Raji (cell line): ENCODE data around the gene ARMH1.
A peak's percentile ranks its signal among the peaks of the same experiment; 100 is the strongest.

Experiments used
- POLR2A ChIP-seq: IDR thresholded peaks from 2 replicates; pipeline ENCODE4 v1.6.1; 2011; ENCODE audit warnings: low read depth, low read length, control low read depth; ENCODE audit not compliant: insufficient read depth

The ARMH1 gene

GRCh38 chr1:44717156-44717555 lies 42.6 kb downstream of the ARMH1 start:
- TF ChIP-seq POLR2A, result no peak

GRCh38 chr1:44717653-44718052 lies 43.1 kb downstream of the ARMH1 start:
- no peak for TF ChIP-seq POLR2A

- no peak for TF ChIP-seq POLR2A
Measured at GRCh38 chr1:44718091-44718490, 43.6 kb downstream of the ARMH1 start.

- no peak for TF ChIP-seq POLR2A
Measured at GRCh38 chr1:44719318-44719717, 44.8 kb downstream of the ARMH1 start.

GRCh38 chr1:44720281-44720680 lies 45.8 kb downstream of the ARMH1 start:
- TF ChIP-seq POLR2A, result no peak

GRCh38 chr1:44721485-44722361 lies 47.2 kb downstream of the ARMH1 start:
- TF ChIP-seq POLR2A, result peak; percentile 100

GRCh38 chr1:44723064-44723463 lies 48.5 kb downstream of the ARMH1 start:
- TF ChIP-seq POLR2A, result no peak

- TF ChIP-seq POLR2A, result peak; percentile 45; the same call in 1 of the 2 replicates
Measured at GRCh38 chr1:44723496-44724295, 49.2 kb downstream of the ARMH1 start.

- no peak for TF ChIP-seq POLR2A
Measured at GRCh38 chr1:44724296-44724954, 49.9 kb downstream of the ARMH1 start.

GRCh38 chr1:44724955-44725698 lies 50.6 kb downstream of the ARMH1 start:
- no peak for TF ChIP-seq POLR2A

- peak; percentile 100 for TF ChIP-seq POLR2A
Measured at GRCh38 chr1:44730741-44731512, 56.4 kb downstream of the ARMH1 start, which contains the start of gene RNU5D-1. Gene RNU5D-1 (minus strand): TSS chr1:44731170.

- no peak for TF ChIP-seq POLR2A
Measured at GRCh38 chr1:44733365-44733764, 58.9 kb downstream of the ARMH1 start.

- TF ChIP-seq POLR2A, result no peak
Measured at GRCh38 chr1:44733784-44734183, 59.3 kb downstream of the ARMH1 start.

- TF ChIP-seq POLR2A, result no peak
Measured at GRCh38 chr1:44735992-44736391, 61.5 kb downstream of the ARMH1 start.
